ENCODE measurements around the gene NDUFAF8. TPM values are rescaled to one million over a fixed set of nuclear protein-coding genes. Genes with fewer than 3 reads are reported as not detected.

Gene NDUFAF8
- total and polyA plus RNA-seq, 3 donors from 2014 or later: 61.1 to 63.4 (median 62.5) TPM

GRCh38 chr17:81252326-81252986 lies 13.3 kb downstream of the NDUFAF8 start:
- H3K27me3 ChIP-seq: no peaks in the 10 kb centered on the region
- H3K4me3 ChIP-seq: no peak overlapping the region
- no peaks in the 10 kb centered on the region for H3K36me3 ChIP-seq (ENCODE audit: low read depth, missing control alignments)
- H3K4me1 ChIP-seq: peaks cover 12% of the 10 kb centered on the region
- WGBS, 2 donors: 88% methylated on average over 15 of the region's 15 CpGs
- DNase-seq: no peak
- no peaks in the 10 kb centered on the region for H3K9me3 ChIP-seq
- intact Hi-C loops (cut with DNase I; ENCODE audit: low total_unique reads): loop anchor here (5.0 to 10.0 kb wide), 2 partner anchors 82 to 230 kb away; no protein-coding TSS in a partner anchor
- no peak overlapping the region for H3K27ac ChIP-seq
- TF ChIP-seq POLR2A (IDR thresholded peaks at IDR 0.05) (no peak), CTCF (IDR thresholded peaks at IDR 0.05) (no peak)

DNA sequence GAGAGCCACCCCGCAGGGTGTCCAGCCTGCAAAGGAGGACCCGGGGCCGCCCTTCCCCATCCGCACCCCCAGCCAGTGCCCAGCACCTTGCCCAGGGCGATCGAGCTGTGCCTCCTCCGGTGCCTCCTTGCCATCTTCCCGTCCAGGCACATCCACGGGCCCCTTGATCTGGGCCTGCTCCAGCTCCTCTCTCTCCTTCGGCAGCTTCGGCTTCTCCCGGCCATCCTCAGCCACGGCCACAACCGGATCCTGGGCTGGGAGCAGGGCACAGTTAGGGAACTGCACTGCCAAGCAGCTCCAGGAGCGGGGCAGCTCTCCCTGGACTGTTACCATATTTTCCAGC lies 13.8 kb downstream of the NDUFAF8 start:
- no peaks in the 10 kb centered on the region for H3K27me3 ChIP-seq
- intact Hi-C loops (cut with DNase I; ENCODE audit: low total_unique reads): loop anchor here (5.0 to 10.0 kb wide), 2 partner anchors 82 to 229 kb away; no protein-coding TSS in a partner anchor
- peaks cover 12% of the 10 kb centered on the region for H3K4me1 ChIP-seq
- no peak overlapping the region for H3K4me3 ChIP-seq
- no peak for DNase-seq
- 81 to 85% methylated on average over 12 to 15 of the region's 15 CpGs for WGBS, 2 donors
- no peak overlapping the region for H3K27ac ChIP-seq
- no peaks in the 10 kb centered on the region for H3K9me3 ChIP-seq
- H3K36me3 ChIP-seq (ENCODE audit: low read depth, missing control alignments): no peaks in the 10 kb centered on the region
- TF ChIP-seq CTCF (IDR thresholded peaks at IDR 0.05): no peak
- TF ChIP-seq POLR2A (IDR thresholded peaks at IDR 0.05): no peak

GRCh38 chr17:81253358-81254131 lies 14.4 kb downstream of the NDUFAF8 start:
- TF ChIP-seq CTCF (IDR thresholded peaks at IDR 0.05): peak; percentile 82 to 88 (median 86)
- TF ChIP-seq POLR2A (IDR thresholded peaks at IDR 0.05): no peak
- WGBS, 2 donors: 67 to 68% methylated on average over 19 of the region's 19 CpGs
- Histone ChIP-seq H3K36me3 (ENCODE audit: low read depth, missing control alignments) (no peaks in the 10 kb centered on the region), H3K27me3 (no peaks in the 10 kb centered on the region), H3K27ac (no peak overlapping the region), H3K4me1 (peaks cover 12% of the 10 kb centered on the region), H3K9me3 (no peaks in the 10 kb centered on the region), H3K4me3 (no peak overlapping the region)
- intact Hi-C loops (cut with DNase I; ENCODE audit: low total_unique reads): loop anchor here (5.0 to 10.0 kb wide), 2 partner anchors 81 to 229 kb away; no protein-coding TSS in a partner anchor
- DNase-seq: peak; percentile 47

GRCh38 chr17:81254955-81255717 lies 16.0 kb downstream of the NDUFAF8 start:
- WGBS, 2 donors: 34 to 49% methylated on average over 13 to 31 of the region's 35 CpGs
- no peak for TF ChIP-seq POLR2A (IDR thresholded peaks at IDR 0.05)
- peak; percentile 39 to 63 (median 63) for TF ChIP-seq CTCF (IDR thresholded peaks at IDR 0.05)
- Histone ChIP-seq H3K27ac (peak overlapping the region in 1 of 2 donors; percentile 15), H3K4me1 (peaks cover 12% of the 10 kb centered on the region), H3K36me3 (ENCODE audit: low read depth, missing control alignments) (no peaks in the 10 kb centered on the region), H3K27me3 (no peaks in the 10 kb centered on the region), H3K4me3 (no peak overlapping the region), H3K9me3 (no peaks in the 10 kb centered on the region)
- peak; percentile 86 for DNase-seq
- intact Hi-C loops (cut with DNase I; ENCODE audit: low total_unique reads): loop anchor here (5.0 to 10.0 kb wide), 2 partner anchors 80 to 227 kb away; no protein-coding TSS in a partner anchor
